GM12873 (cell line): ENCODE measurements around the gene EXT2.

Source experiments
- TF ChIP-seq, protein P1 (sequence below): IDR thresholded peaks from 2 replicates; pipeline ENCODE4 v1.5.1; 2012; ENCODE audit warnings: low read depth, mild to moderate bottlenecking, moderate library complexity, low read length, control low read depth; ENCODE audit not compliant: insufficient read depth; ENCODE audit errors: missing control alignments

EXT2 gene

DNA sequence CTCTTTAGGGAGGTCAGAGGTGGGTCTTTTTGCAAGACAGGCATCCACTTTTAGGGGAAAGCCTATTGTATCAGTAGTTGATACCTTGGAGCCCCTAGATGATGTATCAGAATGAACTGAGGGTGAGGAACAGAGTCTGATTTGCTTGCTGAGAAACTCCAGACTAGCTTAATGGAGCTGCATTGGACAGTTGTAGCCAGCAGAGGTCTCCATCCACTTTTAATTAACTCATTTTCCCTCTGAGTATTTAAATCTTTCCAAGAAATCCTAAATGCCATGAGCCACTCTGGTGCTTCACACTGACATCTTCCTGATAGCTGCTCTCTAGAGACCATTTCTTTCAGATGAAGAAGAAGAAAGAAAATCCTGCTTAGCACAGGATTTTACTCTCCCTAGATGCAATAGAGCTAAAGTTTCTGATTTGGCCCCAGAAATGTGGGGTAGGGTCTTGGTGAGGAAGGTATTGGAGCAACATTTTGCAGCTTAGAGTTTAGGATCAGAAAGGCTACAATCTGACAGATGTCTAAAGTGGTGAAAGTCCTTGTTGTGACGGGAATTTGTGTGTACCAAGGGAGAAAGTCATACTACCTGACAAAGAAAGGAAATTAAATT lies 38.0 kb downstream of the EXT2 start:
- TF ChIP-seq, protein P1, sequence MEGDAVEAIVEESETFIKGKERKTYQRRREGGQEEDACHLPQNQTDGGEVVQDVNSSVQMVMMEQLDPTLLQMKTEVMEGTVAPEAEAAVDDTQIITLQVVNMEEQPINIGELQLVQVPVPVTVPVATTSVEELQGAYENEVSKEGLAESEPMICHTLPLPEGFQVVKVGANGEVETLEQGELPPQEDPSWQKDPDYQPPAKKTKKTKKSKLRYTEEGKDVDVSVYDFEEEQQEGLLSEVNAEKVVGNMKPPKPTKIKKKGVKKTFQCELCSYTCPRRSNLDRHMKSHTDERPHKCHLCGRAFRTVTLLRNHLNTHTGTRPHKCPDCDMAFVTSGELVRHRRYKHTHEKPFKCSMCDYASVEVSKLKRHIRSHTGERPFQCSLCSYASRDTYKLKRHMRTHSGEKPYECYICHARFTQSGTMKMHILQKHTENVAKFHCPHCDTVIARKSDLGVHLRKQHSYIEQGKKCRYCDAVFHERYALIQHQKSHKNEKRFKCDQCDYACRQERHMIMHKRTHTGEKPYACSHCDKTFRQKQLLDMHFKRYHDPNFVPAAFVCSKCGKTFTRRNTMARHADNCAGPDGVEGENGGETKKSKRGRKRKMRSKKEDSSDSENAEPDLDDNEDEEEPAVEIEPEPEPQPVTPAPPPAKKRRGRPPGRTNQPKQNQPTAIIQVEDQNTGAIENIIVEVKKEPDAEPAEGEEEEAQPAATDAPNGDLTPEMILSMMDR: peak; percentile 61

DNA sequence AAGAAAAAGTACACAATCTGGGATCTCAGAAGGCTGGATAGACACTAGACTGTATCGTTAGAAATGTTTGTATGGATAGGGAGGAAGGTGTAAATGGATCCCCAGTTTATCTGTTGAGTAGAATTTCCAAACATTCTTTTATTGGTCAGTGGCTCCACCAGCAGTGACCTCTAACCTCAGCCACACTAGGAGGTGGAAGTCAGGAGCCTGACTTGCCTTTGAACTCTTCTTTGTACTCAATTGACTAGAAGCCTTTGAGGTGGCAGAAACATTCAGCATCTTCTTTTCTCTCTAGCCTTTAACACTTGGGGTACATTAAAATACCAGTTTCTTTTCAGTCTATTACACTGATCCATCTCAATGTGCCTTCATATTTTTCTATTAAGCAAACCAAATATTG lies 39.1 kb downstream of the EXT2 start:
- TF ChIP-seq, protein P1: no peak

GRCh38 chr11:44136176-44136945 lies 40.9 kb downstream of the EXT2 start:
- TF ChIP-seq, protein P1: no peak

DNA sequence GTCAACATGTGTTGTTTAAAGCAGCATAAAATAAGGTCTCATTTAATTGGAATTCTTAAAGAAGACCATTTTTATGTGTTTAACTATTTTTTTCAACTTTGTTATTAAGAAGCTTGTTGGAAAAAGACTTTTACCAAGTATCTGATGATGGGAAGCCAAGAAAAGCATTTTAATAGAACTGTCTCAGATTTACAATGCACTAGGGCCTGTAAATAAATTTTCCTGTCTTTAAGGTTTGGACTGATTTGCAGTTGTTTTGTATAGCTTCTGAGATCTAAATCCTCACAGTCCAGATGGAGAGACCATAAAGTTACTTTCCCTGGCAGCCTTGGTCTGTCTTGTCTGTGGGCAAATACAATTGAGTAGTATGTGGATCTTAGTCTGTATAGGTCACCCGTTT lies 41.6 kb downstream of the EXT2 start:
- TF ChIP-seq, protein P1: no peak

DNA sequence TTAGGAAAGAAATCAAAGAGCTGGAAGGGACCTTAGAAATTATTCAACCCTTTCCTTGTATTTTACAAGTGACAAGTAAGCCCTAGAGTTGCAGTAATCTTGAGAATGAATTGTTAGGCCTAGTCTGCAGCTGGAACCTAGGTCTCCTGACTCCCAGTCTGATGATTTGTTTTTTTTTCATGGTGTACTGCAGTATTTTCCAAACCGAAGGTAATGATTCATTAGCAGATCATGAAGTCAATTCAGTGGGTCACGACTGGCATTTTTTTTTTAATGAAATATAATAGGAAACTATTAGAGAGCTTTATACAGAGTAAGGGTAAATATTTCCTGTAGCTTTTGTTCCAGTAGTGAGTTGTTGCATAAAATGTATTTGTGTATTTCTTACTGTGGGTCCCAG lies 42.8 kb downstream of the EXT2 start:
- TF ChIP-seq, protein P1: no peak

- TF ChIP-seq, protein P1: no peak
These were observed 43.5 kb downstream of the EXT2 start for GRCh38 chr11:44138980-44139379.

- TF ChIP-seq, protein P1: no peak
These were observed 44.3 kb downstream of the EXT2 start for GRCh38 chr11:44139565-44140330.
